Stimulated activated CD4-positive, alpha-beta T cell treated with anti-CD3 and anti-CD28 coated beads, Interleukin-2, amount 100 ng/mL, for 24 hours (primary cell): ENCODE results near the gene PYM1.
"Not testable (repeated sequence)": the region's sequence is repeated elsewhere in the genome, so short reads cannot be mapped to it uniquely, and the experiment has no call there.

Experiments
- DNase-seq, 2 donors: peaks; one replicate each; pipeline ENCODE4 v3.0.0-alpha.2; 2020

The PYM1 gene

GRCh38 chr12:55908726-55909512, 18.8 kb downstream of the PYM1 start:
- DNase-seq: no peak

- DNase-seq: no peak
These were observed 21.6 kb downstream of the PYM1 start for GRCh38 chr12:55906056-55906455.

- no peak for DNase-seq
These were observed 25.7 kb downstream of the PYM1 start for GRCh38 chr12:55901881-55902490.

DNA sequence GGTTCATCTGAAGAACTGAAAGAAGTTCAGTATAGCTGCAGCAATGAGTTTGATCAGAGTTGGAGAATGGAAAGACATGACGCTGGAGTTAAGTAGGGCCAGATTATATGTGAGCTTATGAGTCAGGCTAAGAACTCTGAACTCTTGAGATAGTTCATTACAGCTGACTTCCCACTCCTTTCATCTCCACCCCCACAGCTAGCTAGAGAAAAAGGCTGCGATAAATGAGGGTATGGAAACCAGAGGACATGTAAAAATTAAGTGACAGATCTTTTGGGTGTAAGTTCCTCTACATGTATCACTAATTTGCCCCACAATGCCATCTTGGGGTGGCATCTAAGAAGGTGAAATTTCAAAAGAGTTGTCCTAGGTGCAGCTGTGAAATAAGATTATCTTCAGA, 28.6 kb downstream of the PYM1 start:
- peak; percentile 25 to 50 for DNase-seq

GRCh38 chr12:55893723-55894122, 34.0 kb downstream of the PYM1 start:
- DNase-seq: no peak

DNA sequence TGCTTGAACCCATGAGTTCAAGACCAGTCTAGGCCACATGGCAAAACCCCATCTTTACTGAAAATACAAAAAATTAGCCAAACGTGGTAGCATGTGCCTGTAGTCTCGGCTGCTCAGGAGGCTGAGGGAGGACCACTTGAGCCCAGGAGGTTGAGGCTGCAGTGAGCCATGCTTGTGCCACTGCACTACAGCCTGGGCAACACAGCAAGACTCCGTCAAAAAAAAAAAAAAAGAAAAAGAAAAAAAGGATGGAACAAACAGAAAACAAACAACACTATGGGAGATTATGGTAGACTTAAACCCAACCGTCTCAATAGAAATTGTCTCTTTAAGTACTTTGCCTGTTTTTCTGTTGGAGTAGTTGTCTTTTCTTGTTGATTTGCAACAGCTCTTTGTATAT, 36.4 kb downstream of the PYM1 start:
- DNase-seq: no peak

- no peak for DNase-seq
These were observed 42.6 kb downstream of the PYM1 start for GRCh38 chr12:55885113-55885512.

GRCh38 chr12:55877824-55878223, 49.9 kb downstream of the PYM1 start:
- no peak for DNase-seq

DNA sequence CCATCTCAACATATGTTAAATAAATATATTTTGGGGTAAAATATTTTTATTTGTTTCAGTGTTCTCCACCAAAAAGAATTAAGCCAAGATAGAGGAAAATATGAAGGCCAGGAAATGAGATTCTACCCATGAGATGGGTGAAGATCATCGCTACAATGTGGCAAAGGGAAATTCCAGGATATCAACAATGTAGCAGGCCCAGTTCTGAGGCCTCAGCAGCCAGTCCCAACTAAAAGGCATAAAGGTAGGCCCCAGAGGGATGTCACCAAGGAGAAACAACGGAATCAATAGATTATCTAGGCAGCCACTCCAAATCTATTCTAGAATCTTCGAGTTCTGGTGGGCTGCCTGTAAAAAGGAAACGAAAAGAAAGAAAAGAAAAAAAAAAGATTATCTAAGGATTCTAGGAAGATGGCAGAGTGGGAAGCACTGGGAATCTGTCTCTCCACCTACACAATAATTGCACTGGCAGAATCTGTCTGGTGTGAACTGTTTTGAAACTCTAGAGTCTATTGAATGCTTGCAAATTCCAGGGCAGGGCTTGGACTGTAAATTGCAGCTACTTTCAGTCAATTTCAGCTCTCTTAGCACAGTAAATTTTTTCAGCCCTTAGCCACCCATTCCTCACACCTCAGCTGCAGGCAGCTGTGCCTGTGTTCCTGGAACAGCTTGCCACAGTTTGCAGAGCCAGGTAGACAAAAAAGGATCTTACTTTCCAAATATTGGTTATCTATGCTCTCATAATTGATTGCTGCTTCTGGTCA, 51.8 kb downstream of the PYM1 start:
- no peak for DNase-seq

GRCh38 chr12:55874443-55874842, 53.3 kb downstream of the PYM1 start:
- DNase-seq: no peak

DNA sequence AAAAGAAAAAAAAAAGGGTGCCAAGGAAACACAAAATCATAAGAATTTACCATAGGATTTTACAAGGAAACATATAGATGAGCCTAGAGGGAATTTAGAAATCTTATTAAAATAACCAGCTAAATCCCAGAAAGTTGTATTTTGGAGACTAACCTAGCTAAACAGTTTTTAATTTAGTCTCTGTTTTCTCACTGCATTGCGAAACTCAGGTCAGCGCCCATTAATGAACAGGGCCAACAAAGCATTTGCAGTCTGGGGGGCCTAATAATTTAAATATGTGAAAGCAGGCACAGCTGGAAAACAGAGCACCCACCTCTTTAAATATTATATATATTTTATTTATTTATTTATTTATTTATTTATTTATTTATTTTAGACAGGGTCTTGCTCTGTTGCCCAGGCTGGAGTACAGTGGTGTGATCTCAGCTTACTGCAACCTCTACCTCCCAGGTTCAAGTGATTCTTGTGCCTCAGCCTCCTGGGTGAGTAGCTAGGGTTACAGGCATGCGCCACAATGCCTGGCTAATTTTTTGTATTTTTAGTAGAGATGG, 61.2 kb downstream of the PYM1 start:
- not testable (repeated sequence) for DNase-seq

DNA sequence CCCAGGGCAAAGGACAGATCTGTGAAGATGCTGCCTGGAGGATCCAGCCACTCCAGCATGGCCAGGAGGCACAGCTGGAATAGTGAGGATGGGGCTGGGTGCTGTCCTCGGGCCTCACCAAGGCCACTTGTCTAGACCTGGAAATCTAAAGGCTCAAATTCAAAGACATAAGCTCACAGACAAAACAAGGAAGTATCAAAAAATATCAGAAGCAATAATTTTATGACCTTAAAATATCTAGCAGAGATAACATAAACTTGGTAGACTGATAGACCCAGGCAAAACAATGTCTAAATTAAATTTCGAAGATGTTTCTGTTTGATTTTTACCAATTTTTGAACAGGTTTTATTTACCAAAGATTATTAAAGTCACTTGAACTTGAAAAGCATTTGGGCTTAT, 62.4 kb downstream of the PYM1 start:
- no peak for DNase-seq

- not testable (repeated sequence) for DNase-seq
These were observed 64.8 kb downstream of the PYM1 start for GRCh38 chr12:55862931-55863330.

GRCh38 chr12:55862286-55862685, 65.4 kb downstream of the PYM1 start:
- no peak for DNase-seq

DNA sequence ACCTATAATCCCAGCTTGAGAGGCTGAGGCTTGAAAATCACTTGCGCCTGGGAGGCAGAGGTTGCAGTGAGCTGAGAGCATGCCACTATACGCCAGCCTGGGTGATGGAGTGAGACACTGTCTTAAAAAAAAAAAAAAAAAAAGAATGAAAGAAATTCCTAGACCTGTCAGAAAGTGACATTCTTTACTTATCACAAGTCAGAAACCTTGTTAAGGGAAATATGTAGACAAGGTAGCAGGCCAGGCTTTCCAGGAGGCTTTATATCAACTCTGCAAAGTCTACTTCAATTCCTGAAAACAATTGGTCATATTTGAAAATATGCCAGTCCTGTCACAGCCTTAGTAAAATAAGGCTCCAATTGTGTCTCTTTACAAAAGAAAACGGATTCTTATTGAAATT, 65.8 kb downstream of the PYM1 start:
- DNase-seq: no peak

DNA sequence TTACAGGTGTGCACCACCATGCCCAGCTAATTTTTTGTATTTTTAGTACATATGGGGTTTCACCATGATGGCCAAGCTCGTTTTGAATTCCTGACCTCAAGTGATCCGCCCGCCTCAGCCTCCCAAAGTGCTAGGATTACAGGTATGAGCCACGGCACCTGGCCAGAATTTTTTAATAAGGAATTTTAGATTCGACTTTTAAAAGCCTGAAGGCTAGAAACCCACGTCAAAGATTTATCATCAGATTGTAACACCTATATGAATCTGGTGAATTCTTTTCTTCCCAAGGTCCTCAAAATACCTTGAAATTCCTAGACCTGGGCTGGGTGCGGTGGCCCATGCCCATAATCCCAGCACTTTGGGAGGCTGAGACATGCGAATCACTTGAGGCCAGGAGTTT, 66.3 kb downstream of the PYM1 start:
- no peak for DNase-seq

- DNase-seq: no peak
These were observed 75.0 kb downstream of the PYM1 start for GRCh38 chr12:55852740-55853139.
